NB4 (cell line): ENCODE results near the gene MAP3K12.

ENCODE experiments used
- MYC ChIP-seq: IDR thresholded peaks from 2 replicates; pipeline ENCODE4 v1.6.1; 2011; ENCODE audit warnings: low read depth, low read length
- POLR2A ChIP-seq: IDR thresholded peaks from 2 replicates; pipeline ENCODE4 v1.6.1; 2011; ENCODE audit warnings: mild to moderate bottlenecking; ENCODE audit not compliant: insufficient read length; ENCODE audit errors: extremely low read depth
- TF ChIP-seq, protein P1 (sequence below): IDR thresholded peaks from one replicate; pipeline ENCODE4 v1.5.1; 2012; ENCODE audit warnings: low read depth, low read length

DNA sequence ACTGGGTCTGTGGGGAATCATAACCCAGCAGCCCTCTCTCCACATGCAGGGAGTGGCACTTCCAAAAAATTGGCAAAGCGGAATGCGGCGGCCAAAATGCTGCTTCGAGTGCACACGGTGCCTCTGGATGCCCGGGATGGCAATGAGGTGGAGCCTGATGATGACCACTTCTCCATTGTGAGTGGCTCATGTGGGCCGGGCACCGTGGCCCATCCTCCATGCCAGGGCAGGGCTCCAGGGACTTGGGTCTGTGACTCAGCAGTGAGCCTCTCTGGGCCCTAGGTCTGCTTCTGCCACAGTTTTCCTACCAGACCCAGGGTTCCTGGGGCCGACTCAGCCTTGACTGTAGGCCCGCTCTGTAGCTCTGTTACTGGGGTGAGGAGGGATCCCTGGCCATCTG is 5.8 kb upstream of the MAP3K12 start:
- no peak for TF ChIP-seq POLR2A
- TF ChIP-seq, protein P1, sequence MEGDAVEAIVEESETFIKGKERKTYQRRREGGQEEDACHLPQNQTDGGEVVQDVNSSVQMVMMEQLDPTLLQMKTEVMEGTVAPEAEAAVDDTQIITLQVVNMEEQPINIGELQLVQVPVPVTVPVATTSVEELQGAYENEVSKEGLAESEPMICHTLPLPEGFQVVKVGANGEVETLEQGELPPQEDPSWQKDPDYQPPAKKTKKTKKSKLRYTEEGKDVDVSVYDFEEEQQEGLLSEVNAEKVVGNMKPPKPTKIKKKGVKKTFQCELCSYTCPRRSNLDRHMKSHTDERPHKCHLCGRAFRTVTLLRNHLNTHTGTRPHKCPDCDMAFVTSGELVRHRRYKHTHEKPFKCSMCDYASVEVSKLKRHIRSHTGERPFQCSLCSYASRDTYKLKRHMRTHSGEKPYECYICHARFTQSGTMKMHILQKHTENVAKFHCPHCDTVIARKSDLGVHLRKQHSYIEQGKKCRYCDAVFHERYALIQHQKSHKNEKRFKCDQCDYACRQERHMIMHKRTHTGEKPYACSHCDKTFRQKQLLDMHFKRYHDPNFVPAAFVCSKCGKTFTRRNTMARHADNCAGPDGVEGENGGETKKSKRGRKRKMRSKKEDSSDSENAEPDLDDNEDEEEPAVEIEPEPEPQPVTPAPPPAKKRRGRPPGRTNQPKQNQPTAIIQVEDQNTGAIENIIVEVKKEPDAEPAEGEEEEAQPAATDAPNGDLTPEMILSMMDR, result no peak
- TF ChIP-seq MYC, result no peak
